Thoracic aorta (tissue), 2 donors: ENCODE measurements around the gene MTCL1. TPM values are rescaled to one million over a fixed set of nuclear protein-coding genes. Genes with fewer than 3 reads are reported as not detected.
A peak's percentile ranks its signal among the peaks of the same experiment; 100 is the strongest.

Experiments used
- ATAC-seq: fragments of 150-250 bp; one replicate; pipeline ENCODE4 v1.8.0; 2017; ENCODE audit warnings: low read depth; ENCODE audit not compliant: insufficient number of reproducible peaks, low FRiP score
- DNase-seq: peaks from one replicate; pipeline ENCODE4 v3.0.0-alpha.2; 2020; ENCODE audit warnings: low spot score
- H3K27ac ChIP-seq, 2 donors: fragments of 200-600 bp; sonication (generic); 1 replicate in 1 of 2; 2 replicates in 1 of 2; pipeline ENCODE4 v1.5.1; 2016; ENCODE audit warnings: mild to moderate bottlenecking in 2 of 2, moderate library complexity in 2 of 2
- H3K27me3 ChIP-seq: fragments of 200-600 bp; sonication (generic); replicated peaks from 2 replicates; pipeline ENCODE4 v1.6.0; 2016; ENCODE audit warnings: mild to moderate bottlenecking; ENCODE audit not compliant: insufficient read depth
- H3K36me3 ChIP-seq: fragments of 200-600 bp; sonication (generic); one replicate; pipeline ENCODE4 v1.5.1; 2016
- H3K4me1 ChIP-seq, 2 donors: fragments of 200-600 bp; sonication (generic); 1 replicate in 1 of 2; 2 replicates in 1 of 2; pipeline versions ENCODE4 v1.5.1 to v1.6.0; 2016; ENCODE audit warnings: low read depth in 2 of 2, mild to moderate bottlenecking in 1 of 2; ENCODE audit not compliant: control insufficient read depth in 1 of 2
- H3K4me3 ChIP-seq: fragments of 200-600 bp; sonication (generic); 2 replicates; pipeline ENCODE4 v1.5.1; 2016; ENCODE audit warnings: mild to moderate bottlenecking
- H3K9me3 ChIP-seq: fragments of 200-600 bp; sonication (generic); 2 replicates; pipeline ENCODE4 v1.5.1; 2016
- CTCF ChIP-seq: fragments of 200-600 bp; sonication (generic); IDR thresholded peaks from one replicate; pipeline ENCODE4 v1.5.1; 2019; ENCODE audit warnings: antibody characterized with exemption
- total RNA-seq, 2 donors: library from RNA; depleted of rRNA; stranded (reverse); fragments of >200 nt; gene quantifications; one replicate each; pipeline versions ENCODE4 v1.1.0 to v1.2.3, GENCODE V29; 2016

The MTCL1 gene
- total RNA-seq, 2 donors from 2014 or later = 9.9 to 23.3 TPM

DNA sequence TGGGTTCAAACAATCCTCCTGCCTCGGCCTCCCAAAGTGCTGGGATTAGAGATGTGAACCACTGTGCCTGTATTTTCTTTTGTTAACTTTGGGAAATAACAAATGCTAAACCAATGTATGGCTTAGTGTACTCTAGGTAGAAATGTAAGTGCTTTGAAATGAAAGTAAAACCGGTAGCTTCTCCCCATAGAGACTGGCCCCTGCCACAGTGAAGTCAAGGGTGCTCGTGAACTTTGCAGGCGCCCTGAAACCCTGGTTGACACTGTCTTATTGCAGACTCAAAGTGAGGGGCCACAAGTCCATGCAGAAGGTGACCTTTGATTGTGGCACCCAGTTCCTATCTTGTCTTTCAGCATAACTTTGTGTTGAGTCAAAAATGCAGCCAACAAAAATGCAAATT lies 24.2 kb upstream of the MTCL1 start:
- ATAC-seq (no peak), DNase-seq (no peak)
- Histone ChIP-seq H3K36me3 (no peaks in the 10 kb centered on the region), H3K4me1 (peaks cover 0 to 2% of the 10 kb centered on the region in 2 donors), H3K9me3 (no peaks in the 10 kb centered on the region), H3K27me3 (no peaks in the 10 kb centered on the region), H3K4me3 (no peak overlapping the region), H3K27ac (no peak overlapping the region)
- no peak for TF ChIP-seq CTCF

GRCh38 chr18:8684577-8684976 lies 20.8 kb upstream of the MTCL1 start:
- Histone ChIP-seq H3K4me3 (no peak overlapping the region), H3K27me3 (no peaks in the 10 kb centered on the region), H3K36me3 (no peaks in the 10 kb centered on the region), H3K4me1 (no peaks in the 10 kb centered on the region), H3K9me3 (no peaks in the 10 kb centered on the region), H3K27ac (no peak overlapping the region)
- ATAC-seq (no peak), DNase-seq (no peak)
- TF ChIP-seq CTCF = no peak

DNA sequence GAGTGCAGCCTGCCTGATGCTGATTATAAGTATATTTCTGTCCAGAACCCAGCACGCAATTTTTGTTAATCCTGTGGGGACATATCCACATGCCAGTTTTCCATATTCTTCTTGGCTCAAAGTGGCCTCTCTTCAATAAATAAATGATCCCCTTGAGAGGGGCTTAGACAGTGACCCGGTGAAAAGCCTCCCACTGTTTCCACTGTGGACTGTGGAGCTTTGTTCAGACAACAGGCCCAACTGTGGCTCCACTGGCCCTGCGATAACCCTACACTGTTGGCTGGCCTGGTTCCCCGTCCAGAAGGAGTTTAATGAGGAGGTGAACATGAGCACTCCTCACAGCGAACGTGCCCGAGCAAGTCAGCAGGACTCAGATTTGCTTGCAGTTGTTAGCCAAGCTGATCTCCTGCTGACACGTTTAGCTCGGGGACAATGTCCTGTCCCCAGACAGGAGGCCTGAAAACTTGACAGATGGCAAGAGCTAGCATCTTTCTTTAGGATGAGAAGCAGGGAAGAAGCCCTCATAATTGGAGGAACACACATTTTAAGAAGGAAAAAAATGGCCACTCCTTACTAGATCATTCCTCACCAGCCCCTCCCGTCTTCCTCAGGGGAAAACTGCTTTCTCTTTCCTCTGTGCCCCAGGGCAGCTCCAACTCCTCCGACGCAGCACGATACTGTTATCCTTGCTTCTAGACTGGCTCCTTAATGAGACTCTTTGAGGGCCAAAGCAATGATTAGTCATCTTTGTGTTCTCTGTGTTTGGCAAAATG lies 20.0 kb upstream of the MTCL1 start:
- H3K9me3 ChIP-seq = no peaks in the 10 kb centered on the region
- no peak for ATAC-seq
- no peak for TF ChIP-seq CTCF
- no peaks in the 10 kb centered on the region for H3K4me1 ChIP-seq
- H3K27ac ChIP-seq = peak overlapping the region in 1 of 2 donors; percentile 12
- peak overlapping the region; percentile 27 for H3K4me3 ChIP-seq
- H3K27me3 ChIP-seq = no peaks in the 10 kb centered on the region
- no peaks in the 10 kb centered on the region for H3K36me3 ChIP-seq
- DNase-seq = no peak

DNA sequence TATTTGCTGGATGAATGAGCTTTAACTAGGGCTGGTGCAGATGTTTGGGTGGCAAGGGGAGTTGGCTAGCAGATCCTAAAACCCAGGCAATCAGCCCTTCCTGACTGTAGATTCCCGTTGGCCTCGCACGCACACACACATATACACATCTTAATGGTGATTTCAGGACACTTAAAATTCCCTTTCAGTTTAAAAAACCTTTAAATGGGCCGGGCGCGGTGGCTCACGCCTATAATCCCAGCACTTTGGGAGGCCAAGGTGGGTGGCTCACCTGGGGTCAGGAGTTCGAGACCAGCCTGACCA lies 19.5 kb upstream of the MTCL1 start:
- no peak overlapping the region for H3K27ac ChIP-seq
- H3K4me3 ChIP-seq = peak overlapping the region; percentile 27

GRCh38 chr18:8686611-8687010 lies 18.7 kb upstream of the MTCL1 start:
- Histone ChIP-seq H3K9me3 (no peaks in the 10 kb centered on the region), H3K4me1 (no peaks in the 10 kb centered on the region), H3K4me3 (no peak overlapping the region), H3K27me3 (no peaks in the 10 kb centered on the region), H3K36me3 (no peaks in the 10 kb centered on the region), H3K27ac (no peak overlapping the region)
- no peak for TF ChIP-seq CTCF
- ATAC-seq (no peak), DNase-seq (no peak)

More for the DNA sequence above, 19.5 kb upstream of the MTCL1 start:
- DNase-seq = no peak
- Histone ChIP-seq H3K4me1 (no peaks in the 10 kb centered on the region), H3K36me3 (no peaks in the 10 kb centered on the region), H3K27me3 (no peaks in the 10 kb centered on the region), H3K9me3 (no peaks in the 10 kb centered on the region)
- ATAC-seq = no peak
- no peak for TF ChIP-seq CTCF
